ENCODE data around the gene SLC6A15.

The SLC6A15 gene

GRCh38 chr12:84929501-84929900, 16.9 kb upstream of the SLC6A15 start:
- Histone ChIP-seq H3K27ac (replicated peaks) (no peak overlapping the region), H3K27me3 (ENCODE audit: insufficient read depth, poor library complexity, severe bottlenecking) (no peaks in the 10 kb centered on the region), H3K4me3 (replicated peaks; ENCODE audit: insufficient read depth, low read length) (no peak overlapping the region)
- DNase-seq (ENCODE audit: low read depth in 1 of 2, low spot score in 1 of 2): no peak
- TF ChIP-seq REST (IDR thresholded peaks at IDR 0.05; ENCODE audit: insufficient replicate concordance, low read depth) (no peak), CTCF (IDR thresholded peaks at IDR 0.05; ENCODE audit: insufficient read depth, low read length) (no peak), GABPA (IDR thresholded peaks at IDR 0.05; ENCODE audit: low read depth) (no peak), POLR2AphosphoS5 (IDR thresholded peaks at IDR 0.05; ENCODE audit: low read depth) (no peak), SPI1 (IDR thresholded peaks at IDR 0.05; ENCODE audit: borderline replicate concordance, low read depth) (no peak)

- no peak overlapping the region for H3K4me3 ChIP-seq (replicated peaks; ENCODE audit: insufficient read depth, low read length)
- H3K27ac ChIP-seq (replicated peaks): no peak overlapping the region
- no peaks in the 10 kb centered on the region for H3K27me3 ChIP-seq (ENCODE audit: insufficient read depth, poor library complexity, severe bottlenecking)
- DNase-seq (ENCODE audit: low read depth in 1 of 2, low spot score in 1 of 2): no peak
- no peak for TF ChIP-seq SPI1 (IDR thresholded peaks at IDR 0.05; ENCODE audit: borderline replicate concordance, low read depth)
- no peak for TF ChIP-seq GABPA (IDR thresholded peaks at IDR 0.05; ENCODE audit: low read depth)
- no peak for TF ChIP-seq POLR2AphosphoS5 (IDR thresholded peaks at IDR 0.05; ENCODE audit: low read depth)
- TF ChIP-seq CTCF (IDR thresholded peaks at IDR 0.05; ENCODE audit: insufficient read depth, low read length): no peak
- TF ChIP-seq REST (IDR thresholded peaks at IDR 0.05; ENCODE audit: insufficient replicate concordance, low read depth): no peak
These were observed 12.4 kb upstream of the SLC6A15 start for GRCh38 chr12:84924981-84925380.

- no peak for DNase-seq (ENCODE audit: low read depth in 1 of 2, low spot score in 1 of 2)
- TF ChIP-seq SPI1 (IDR thresholded peaks at IDR 0.05; ENCODE audit: borderline replicate concordance, low read depth): no peak
- no peak for TF ChIP-seq CTCF (IDR thresholded peaks at IDR 0.05; ENCODE audit: insufficient read depth, low read length)
- TF ChIP-seq REST (IDR thresholded peaks at IDR 0.05; ENCODE audit: insufficient replicate concordance, low read depth): no peak
- TF ChIP-seq GABPA (IDR thresholded peaks at IDR 0.05; ENCODE audit: low read depth): no peak
- no peak for TF ChIP-seq POLR2AphosphoS5 (IDR thresholded peaks at IDR 0.05; ENCODE audit: low read depth)
These were observed 10.1 kb upstream of the SLC6A15 start for GRCh38 chr12:84922693-84923092.

More at GRCh38 chr12:84922693-84923092, 10.1 kb upstream of the SLC6A15 start:
- H3K27ac ChIP-seq (replicated peaks): no peak overlapping the region
- H3K4me3 ChIP-seq (replicated peaks; ENCODE audit: insufficient read depth, low read length): no peak overlapping the region
- no peaks in the 10 kb centered on the region for H3K27me3 ChIP-seq (ENCODE audit: insufficient read depth, poor library complexity, severe bottlenecking)
